Right hindlimb (tissue), 1 donor: ENCODE data around the gene CEP83.
"Not testable (repeated sequence)": the region's sequence is repeated elsewhere in the genome, so short reads cannot be mapped to it uniquely, and the experiment has no call there.

ENCODE experiments used
- DNase-seq: peaks from one replicate; pipeline ENCODE4 v3.0.0-alpha.2; 2018

Gene CEP83

DNA sequence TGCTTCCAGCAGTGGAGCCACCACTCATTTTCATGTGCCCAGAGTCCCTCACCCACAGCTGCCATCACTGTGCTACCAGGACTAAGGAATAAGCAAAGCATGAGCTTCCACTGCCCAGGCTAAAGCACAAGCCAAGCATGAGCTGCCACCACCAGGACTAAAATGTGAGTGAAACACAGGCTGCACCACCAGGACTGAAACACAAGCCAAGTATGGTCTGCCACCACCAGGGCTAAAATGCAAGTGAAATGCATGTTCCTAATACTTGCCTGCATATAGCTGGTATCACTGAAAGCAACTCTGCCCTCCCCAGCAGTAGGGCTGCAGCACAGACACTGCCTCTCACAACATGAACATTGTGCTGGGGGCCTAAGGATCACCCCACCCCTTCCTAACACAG, 30.0 kb downstream of the CEP83 start:
- DNase-seq = no peak

DNA sequence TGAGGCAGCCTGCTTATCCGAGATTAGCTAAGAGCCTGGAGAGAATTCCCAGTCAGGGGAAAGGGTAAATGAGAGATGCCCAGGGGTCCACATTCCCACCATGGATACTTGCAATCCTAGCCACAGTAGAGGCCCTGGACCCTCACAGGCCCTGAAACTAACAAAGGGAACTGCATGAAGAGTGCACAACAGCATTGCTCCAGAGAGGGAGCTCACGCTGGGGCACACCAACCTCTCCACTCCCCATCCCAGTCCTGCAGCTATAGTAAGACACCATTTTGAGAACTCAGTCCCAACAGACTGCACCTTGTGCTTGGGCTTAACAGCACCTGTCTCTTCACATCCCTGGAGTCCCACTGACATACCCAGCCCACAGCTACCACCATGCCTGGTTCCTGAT, 30.5 kb downstream of the CEP83 start:
- DNase-seq = no peak

DNA sequence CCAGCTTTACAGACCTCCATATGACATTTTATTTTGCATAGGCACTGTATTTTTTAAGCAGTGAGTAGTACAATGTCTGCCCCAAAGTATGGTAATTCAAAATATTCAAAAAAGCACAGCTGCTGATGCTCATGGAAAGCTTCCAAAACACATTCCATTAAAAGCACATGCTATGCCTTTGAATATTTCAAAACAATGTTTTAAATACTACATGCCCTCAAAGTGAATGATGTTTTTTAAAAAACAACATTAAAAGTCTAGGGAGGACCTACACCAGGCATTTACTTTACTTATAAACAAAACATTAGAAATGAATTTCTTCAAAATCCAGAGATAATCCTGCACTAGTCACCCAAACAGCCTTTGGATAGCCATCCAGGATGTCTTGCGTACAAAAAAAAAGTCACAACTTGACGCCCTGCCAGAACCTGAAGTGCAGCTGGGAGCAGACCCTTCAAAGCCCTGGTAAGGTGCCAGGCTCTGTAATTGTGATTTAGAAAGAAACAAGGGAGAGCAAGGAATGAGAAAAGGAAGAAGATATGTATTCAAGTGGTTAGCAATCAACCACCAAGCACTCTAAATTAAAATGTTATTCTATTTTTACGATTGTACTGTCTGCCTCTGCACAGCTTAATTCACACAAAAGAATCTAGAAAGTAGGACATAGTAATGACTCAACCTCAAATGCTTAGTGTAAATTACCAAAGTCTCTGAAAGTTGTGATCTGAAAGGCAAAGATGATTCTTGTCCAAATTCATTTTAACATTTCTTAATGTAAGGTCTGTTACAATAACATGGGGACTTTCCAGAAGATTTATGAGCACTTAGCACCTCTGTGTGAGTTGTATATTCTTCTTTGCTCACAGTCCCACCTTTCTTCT, 31.9 kb downstream of the CEP83 start:
- peak; percentile 64 for DNase-seq

DNA sequence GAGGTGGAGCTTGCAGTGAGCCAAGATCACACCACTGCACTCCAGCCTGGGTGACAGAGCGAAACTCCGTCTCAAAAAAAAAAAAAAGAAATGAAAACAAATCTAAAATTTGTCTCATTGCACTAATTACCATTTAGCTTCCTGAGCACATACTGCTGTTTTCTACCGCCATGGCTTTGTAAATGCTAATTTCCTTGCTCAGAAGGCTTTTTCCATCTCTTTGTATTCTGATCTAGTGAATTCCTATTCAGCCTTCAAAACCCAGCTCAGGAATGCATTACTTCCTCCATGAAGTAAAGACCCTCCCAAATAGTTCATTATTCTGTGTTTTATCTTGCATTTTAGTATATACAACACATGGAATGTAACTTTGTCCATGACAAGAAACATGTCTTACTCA, 33.6 kb downstream of the CEP83 start:
- no peak for DNase-seq

DNA sequence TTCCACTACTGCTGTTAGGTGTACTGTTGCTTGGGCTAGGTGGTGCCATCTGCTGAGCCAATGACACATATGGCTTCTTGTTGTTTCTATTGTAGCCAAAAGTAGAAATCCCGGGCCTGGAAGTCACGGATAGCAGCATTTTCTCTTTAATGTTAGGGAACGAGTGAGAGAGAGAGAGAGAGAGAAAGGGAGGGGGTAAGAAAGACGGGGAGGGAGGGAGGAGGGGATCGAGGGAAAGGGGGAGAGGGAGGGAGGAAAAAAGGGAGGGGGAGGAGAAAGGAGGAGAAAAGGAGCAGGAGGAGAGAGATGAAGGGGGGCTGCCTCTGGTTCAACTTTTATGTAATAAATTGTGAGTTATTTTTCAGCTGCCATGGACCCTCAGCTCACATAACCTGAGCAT, 34.8 kb downstream of the CEP83 start:
- not testable (repeated sequence) for DNase-seq

DNA sequence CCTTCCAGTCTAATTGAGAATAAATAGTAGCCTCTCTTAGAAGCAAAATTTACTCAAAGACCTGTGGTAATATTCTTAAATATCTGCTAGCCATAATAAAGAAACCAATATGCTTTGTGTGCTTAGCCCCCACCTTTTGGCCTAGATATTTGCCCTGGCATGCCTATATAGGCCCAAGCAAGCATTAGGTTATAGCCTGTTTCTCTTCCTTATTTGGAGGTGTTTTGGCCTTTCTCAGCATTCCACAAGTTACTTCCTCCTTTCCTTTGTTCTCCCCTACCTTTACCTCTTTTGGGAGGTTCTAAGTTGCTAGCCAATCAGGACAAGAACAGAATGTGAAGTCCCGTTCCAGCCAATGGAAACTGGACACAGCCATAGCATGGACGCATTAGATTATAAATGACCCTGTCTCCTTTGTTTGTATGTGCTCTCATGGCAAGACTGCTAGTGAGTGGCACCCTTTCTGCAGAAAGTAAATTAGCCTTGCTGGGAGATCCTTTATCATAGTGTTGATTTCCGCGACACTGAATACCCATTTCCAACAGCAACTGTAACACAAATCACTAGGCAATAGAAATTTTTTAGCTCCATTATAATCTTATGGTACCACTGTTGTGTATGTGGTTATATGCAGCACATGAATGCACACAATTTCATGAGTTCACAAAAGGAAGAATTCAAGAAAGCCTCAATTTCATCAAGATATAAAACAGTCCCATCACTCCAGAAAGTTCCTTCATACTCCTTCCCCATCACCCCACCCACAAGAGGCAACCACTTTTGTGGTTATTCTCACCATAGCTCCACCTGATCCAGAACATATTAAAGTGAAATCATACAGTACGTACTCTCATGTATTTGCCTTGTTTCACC, 37.6 kb downstream of the CEP83 start:
- DNase-seq = no peak

DNA sequence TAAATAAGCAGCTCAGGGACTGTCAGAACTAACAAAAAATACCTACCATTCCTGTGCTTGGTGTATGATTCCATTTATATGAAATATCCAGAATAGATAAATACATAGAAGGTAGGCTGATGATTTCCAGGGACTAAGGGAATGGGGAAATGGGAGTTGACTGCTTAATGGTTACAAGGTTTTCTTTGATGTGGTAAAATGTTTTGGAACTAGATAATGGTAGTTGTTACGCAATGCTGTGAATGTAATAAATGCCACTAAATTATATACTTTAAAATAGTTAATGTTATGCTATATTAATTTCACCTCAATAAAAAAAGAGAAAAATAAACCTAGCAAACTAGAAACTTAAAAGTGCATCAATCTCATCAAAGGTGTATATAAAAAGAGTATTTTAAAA, 41.1 kb downstream of the CEP83 start:
- DNase-seq = no peak

DNA sequence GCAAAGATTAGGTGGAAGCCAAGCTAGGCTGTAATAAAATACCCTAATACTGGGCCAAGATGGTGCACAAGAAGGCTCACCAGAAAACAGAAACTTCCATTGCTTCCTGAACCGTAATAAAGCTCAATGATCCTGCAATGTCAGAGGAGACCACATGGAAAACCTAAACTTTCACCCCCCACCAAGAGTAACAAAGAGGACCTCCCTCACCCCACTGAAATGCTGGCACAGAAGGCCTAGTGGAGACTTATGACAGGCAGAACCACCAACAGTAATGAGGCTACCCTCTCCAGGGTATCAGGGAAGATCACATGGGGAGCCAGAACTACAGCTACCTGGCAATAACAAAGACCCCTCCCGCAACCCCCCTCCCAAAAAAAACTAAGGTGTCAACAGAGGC, 43.1 kb downstream of the CEP83 start:
- DNase-seq = no peak

DNA sequence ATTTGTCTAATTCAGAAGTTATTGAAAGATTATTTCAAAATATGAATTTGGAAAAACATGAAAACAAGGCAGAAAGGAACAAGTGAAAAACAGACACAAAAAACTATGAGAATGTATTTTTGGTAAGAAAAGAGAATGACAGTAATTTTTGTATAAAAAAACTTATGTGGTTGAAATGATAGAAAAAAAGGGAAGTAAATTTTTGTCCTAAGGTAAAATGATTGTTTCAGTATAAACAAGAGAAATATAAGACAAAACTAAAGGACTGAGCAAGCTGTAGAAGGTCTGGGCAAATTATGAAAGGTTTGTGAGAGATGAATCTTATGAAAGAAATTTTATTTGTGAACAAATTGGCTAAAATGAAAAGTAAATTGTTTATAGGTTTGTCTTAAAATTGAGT, 44.6 kb downstream of the CEP83 start:
- DNase-seq = no peak

DNA sequence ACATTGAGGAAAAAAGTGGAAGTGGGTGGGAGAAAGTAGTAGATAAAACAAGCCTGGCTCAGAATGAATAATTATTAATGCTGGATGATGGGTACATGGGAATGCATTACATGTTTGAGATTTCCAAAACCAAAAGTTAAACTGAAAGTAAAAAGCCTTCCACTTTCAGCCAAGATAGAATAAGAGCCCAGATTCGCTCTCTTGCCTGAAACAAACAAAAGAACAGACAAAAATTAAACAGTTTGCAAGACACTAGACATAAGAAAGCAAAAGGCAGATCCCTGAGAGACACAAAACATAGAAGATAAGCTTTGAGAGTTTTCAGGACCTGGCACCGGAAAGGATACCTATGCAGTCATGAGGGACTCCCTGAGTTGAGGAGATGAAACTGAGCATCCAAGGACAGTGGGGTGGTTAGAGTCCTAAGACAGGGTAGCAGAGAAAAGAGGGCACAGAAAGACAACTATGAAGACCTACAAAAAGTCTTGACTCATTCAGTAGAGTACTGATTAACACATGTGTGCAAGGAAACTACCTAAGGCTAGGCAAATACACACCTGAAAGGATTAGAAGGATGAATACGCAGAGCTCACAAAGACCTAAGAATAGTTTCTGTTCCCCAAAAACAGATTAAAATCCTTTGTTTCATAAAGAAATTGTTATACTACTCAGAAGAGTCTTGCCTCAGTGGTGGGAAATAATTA, 54.1 kb downstream of the CEP83 start:
- no peak for DNase-seq

DNA sequence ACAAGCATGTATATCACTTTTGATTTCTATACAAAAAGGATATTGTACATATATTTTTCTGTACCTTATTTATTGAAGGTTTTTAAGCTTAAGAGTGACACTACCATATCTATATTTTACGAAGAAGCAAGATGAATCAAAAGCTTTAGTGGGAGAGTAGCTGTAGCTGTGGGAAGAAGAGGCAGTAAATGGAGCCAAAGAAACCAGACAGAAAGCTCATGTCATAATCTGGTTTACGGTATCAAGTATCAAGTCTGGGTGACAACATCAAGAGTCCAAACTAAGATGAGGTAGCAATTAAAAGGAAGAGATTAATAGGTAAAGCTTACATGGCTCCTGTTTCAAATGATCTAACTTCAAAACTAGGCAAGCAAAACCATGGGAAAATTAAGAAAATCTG, 54.8 kb downstream of the CEP83 start:
- DNase-seq = no peak

DNA sequence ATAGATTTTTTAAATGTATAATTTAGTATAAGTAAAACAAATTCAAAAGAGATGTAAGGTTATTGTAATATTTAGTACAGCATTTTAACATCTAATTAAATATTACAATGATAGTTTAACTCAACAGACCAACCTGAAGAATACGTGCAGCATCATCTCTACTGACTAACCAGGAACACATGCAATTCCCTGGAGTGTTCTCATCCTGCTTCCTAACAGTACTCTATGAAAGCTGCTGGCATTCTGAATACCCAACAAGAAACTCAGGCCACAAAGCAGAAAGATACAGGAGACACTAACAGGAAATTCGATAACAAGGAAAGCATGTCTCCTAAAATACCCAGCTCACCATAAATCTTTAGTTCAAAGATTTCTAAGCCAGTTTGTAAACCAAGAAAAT, 58.3 kb downstream of the CEP83 start:
- no peak for DNase-seq

DNA sequence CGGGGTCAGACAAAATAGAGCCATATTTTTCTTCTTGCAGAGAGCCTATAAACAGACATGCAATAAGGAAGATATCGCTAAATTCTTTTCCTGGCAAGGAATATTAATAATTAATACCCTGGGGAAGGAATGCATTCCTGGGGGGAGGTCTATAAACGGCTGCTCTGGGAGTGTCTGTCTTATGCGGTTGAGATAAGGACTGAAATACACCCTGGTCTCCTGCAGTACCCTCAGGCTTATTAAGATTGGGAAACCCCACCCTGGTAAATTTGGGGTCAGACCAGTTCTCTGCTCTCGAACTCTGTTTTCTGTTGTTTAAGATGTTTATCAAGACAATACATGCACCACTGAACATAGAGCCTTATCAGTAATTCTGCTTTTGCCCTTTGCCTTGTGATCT, 61.0 kb downstream of the CEP83 start:
- DNase-seq = not testable (repeated sequence)

DNA sequence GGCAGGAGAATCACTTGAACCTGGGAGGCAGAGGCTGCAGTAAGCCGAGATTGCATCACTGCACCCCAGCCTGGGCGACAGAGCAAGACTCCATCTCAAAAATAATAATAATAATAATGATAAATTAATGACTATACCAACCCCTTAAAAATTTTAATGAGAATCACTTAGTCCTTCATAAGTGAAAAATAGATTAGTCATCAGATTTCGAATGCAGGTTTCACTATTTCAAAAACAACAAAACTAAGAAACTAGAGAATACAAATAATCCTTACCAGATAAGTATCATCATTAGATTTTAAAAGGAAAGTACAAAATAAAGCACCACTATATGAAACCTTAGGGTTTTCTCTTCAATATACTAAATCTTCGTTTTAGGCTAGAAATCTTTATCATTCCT, 62.3 kb downstream of the CEP83 start:
- no peak for DNase-seq

DNA sequence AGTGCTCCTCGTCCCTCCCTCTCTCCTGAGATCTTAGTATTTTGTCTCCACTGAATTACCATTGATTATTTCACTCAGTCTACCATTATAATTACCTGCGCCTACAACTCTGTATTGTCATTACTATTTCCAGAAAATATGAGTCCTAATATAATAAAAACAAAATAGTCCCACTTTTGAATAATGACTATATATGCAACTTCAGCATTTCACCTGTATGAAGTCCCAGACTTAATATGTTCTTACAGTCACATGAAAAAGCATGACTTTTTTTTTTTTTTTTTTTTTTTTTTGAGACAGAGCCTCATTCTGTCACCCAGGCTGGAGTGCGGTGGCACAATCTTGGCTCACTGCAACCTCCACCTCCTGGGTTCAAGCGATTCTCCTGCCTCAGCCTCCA, 63.7 kb downstream of the CEP83 start:
- not testable (repeated sequence) for DNase-seq

DNA sequence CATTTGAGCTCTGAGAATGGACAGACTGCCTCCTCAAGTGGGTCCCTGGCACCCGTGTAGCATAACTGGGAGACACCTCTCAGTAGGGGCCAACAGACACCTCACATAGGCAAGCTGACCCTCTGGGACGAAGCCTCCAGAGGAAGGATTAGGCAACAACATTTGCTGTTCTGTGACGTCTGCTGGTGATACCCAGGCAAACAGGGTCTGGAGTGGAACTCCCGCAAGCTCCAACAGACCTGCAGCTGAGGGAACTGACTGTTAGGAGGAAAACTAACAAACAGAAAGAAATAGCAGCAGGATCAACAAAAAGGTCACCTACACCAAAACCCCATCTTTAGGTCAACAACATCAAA, 69.6 kb downstream of the CEP83 start:
- no peak for DNase-seq

DNA sequence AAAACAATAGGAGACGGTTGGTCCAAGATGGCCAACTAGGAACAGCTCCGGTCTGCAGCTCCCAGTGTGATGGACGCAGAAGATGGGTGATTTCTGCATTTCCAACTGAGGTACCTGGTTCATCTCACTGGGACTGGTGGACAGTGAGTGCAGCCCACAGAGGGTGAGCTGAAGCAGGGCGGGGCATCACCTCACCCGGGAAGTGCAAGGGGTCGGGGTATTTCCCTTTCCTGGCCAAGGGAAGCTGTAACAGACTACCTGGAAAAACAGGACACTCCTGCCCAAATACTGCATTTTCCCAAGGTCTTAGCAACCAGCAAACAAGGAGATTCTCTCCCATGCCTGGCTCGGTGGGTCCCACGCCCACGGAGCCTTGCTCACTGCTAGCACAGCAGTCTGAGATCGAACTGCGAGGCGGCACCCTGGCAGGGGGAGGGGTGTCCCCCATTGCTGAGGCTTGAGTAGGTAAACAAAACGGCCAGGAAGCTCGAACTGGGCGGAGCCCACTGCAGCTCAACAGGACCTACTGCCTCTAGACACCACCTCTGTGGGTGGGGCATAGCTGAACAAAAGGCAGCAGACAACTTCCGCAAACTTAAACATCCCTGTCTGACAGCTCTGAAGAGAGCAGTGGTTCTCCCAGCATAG, 70.1 kb downstream of the CEP83 start:
- DNase-seq = not testable (repeated sequence)

DNA sequence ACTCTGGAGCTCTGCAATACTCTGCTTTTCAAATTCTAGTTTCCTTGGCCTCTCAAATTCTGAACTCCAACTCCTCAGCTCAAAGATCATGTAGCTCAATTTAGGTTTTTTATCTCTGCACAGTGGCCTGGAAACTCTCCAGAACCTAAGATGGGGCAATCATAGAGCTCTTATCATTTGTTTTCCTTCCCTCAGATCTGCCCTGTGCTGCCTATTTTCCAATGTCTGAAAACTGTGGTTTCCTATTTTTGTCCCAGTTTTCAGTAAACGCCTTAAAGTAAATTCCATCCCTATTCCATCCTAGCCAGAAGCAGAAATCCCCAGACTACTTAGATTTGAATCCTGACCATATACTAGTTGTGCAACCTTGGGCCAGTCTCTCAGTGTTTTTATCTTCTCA, 73.2 kb downstream of the CEP83 start:
- no peak for DNase-seq

DNA sequence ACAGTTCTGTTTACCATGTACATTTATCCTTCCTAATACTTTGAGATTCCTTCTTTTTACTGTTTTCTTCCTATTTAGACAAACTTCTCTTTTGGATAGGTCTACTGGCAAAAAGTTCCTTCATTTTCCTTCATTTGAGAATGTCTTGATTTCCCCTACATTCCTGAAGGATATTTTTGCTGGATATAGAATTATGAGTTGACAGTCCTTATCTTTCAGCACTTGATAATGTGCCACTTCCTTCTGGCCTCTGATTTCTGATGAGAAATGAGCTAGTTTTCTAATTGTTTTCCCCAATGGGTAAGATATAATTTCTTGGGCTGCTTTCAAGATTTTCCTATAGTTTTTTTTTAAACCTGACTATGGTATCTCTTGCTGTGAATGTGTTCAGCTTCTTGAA, 75.6 kb downstream of the CEP83 start:
- DNase-seq = no peak

DNA sequence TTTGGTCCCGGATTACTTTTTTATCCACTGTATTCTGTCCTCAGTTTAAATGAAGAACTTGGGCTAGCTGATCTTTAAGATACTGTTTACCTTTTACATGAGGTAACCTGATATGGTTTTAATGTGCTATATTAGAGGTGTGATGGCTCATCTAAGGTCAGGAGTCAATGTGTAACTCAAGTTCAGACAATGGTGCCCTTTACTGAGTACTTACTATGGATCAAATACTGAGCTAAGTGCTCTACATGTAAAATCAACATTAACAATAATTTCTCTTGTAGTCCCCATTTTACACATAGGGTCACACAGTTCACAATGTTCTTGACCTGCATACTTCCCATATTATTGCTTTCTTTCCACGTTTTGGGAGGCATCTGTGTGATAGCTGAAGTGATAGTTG, 79.2 kb downstream of the CEP83 start:
- no peak for DNase-seq

DNA sequence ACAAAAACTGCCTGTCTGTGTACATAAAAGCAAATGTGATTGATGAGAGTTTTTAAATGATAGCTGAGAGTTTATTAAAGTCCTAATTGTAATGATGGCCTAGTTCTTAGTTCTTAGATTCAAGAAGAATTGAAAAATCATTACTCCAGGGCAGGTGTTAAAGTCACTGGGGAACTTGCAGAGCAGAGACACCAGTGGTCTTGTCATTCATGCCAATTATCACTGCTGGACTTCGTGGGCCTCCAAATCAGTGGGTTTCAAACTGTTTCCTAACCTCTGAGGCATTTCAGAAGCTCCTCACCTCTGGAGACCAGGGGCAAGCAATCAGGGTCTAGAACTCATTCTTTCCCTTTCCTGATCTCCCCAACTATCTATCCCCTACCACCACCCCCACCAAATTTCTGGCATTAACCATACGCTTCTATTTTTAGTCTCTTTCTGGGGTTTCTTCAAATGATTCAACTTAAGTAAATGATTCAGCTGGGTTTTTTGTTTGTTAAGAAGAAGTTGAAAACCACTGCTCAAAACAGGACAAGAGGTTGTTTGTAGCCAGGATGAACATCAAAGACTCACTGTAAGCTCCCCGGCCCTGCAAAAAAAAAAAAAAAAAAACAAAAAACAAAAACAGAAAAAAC, 80.1 kb downstream of the CEP83 start:
- DNase-seq = no peak

DNA sequence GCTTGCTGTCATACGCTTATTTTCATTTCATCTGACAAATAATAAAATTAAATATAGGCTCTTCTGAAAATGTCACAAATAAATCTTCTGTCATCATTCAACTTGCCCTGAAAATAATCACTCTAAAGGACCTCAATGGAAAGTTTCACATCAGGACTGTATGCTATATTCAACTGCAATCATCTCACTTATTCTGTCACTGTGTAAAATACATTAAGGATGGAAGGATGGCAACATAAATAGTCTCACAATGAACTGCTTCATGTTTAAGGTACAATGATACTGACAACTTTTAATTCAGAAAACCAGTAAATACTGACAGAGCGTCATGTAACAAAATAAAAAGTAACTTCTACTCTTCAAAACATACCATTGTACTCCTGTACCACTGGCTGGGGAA, 82.1 kb downstream of the CEP83 start:
- DNase-seq = no peak

DNA sequence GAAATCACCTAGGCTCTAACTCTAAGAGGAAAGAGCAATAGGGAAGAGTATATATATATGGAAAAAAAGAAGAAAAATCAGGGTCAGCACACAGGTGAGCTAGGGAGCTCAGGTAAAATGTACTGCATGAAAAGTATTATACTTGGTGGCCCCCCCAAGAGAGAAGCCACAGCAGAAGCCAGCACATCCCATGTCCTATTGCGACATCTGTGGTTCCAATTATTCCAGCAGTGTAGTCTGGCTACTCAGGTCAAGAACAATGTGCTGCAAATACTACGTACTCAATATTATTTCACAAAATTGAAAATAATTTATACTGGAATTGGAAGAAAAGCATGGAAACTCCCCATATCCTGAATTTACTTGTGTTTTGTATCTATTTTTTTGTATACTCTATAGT, 85.5 kb downstream of the CEP83 start:
- DNase-seq = no peak
